GM21423 (cell line): Measurements from ENCODE around the gene TLE3.
"Not testable (repeated sequence)": the region's sequence is repeated elsewhere in the genome, so short reads cannot be mapped to it uniquely, and the experiment has no call there.

Experiments used
- ATAC-seq: cut with Tn5 transposase; IDR thresholded peaks from one replicate; pipeline ENCODE4 v1.9.1; 2021; ENCODE audit warnings: mild to moderate bottlenecking, moderate library complexity; ENCODE audit not compliant: unreplicated experiment

The TLE3 gene

GRCh38 chr15:70097321-70098152 is at the start of gene TLE3:
Gene TLE3 (minus strand): TSS chr15:70097917. CDS start chr15:70096798, 1,119 bp downstream.
- ATAC-seq = peak; percentile 45

- no peak for ATAC-seq
Observed at GRCh38 chr15:70147178-70147760, 49.6 kb upstream of the TLE3 start.

GRCh38 chr15:70146771-70147170 is 49.1 kb upstream of the TLE3 start:
- ATAC-seq = no peak

- no peak for ATAC-seq
Observed at GRCh38 chr15:70146162-70146561, 48.4 kb upstream of the TLE3 start.

- ATAC-seq = no peak
Observed at GRCh38 chr15:70145261-70145660, 47.5 kb upstream of the TLE3 start.

- no peak for ATAC-seq
Observed at GRCh38 chr15:70142322-70143191, 44.8 kb upstream of the TLE3 start.

GRCh38 chr15:70142072-70142321 is 44.3 kb upstream of the TLE3 start:
- no peak for ATAC-seq

GRCh38 chr15:70141376-70142071 is 43.8 kb upstream of the TLE3 start:
- ATAC-seq = no peak

- ATAC-seq = no peak
Observed at GRCh38 chr15:70140543-70141375, 43.0 kb upstream of the TLE3 start.

- no peak for ATAC-seq
Observed at GRCh38 chr15:70140025-70140542, 42.4 kb upstream of the TLE3 start.

GRCh38 chr15:70137967-70138366 is 40.2 kb upstream of the TLE3 start:
- no peak for ATAC-seq

- not testable (repeated sequence) for ATAC-seq
Observed at GRCh38 chr15:70137021-70137420, 39.3 kb upstream of the TLE3 start.

GRCh38 chr15:70133781-70134421 is 36.2 kb upstream of the TLE3 start:
- ATAC-seq = no peak

GRCh38 chr15:70133296-70133695 is 35.6 kb upstream of the TLE3 start:
- ATAC-seq = no peak

GRCh38 chr15:70132571-70132970 is 34.9 kb upstream of the TLE3 start:
- ATAC-seq = no peak

GRCh38 chr15:70132139-70132538 is 34.4 kb upstream of the TLE3 start:
- ATAC-seq = no peak

- ATAC-seq = no peak
Observed at GRCh38 chr15:70128414-70129140, 30.9 kb upstream of the TLE3 start.

- no peak for ATAC-seq
Observed at GRCh38 chr15:70127770-70128413, 30.2 kb upstream of the TLE3 start.
